Hematopoietic multipotent progenitor cell treated with erythropoietin and hydrocortisone succinate and interleukin-3 and kit ligand, for 15 days (in vitro differentiated cells): ENCODE data around the gene GALNTL6.

Experiments
- DNase-seq: peaks from one replicate; pipeline ENCODE4 v3.0.0-alpha.2; 2015; ENCODE audit warnings: low spot score

GALNTL6 gene

DNA sequence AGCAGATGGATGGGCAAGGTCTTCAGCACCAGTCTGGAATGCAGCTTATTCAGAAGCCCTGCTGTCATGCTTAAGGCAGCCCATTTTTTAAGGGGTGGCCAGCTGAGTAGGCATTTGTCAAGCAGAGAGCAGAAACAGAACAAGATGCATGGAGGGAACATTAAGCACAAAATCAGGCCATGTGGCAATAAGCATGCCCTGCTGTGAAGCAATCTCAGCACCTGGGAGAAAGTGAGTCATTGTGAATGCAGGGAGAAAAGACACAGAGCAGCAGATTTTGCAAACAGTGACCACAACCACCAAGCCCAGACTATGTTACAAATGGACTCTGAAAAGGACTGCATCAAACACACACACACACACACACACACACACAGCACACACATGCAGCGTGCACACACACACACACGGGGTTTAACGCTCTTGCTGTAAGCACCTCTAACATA lies 1261.3 kb downstream of the GALNTL6 start:
- DNase-seq: no peak

DNA sequence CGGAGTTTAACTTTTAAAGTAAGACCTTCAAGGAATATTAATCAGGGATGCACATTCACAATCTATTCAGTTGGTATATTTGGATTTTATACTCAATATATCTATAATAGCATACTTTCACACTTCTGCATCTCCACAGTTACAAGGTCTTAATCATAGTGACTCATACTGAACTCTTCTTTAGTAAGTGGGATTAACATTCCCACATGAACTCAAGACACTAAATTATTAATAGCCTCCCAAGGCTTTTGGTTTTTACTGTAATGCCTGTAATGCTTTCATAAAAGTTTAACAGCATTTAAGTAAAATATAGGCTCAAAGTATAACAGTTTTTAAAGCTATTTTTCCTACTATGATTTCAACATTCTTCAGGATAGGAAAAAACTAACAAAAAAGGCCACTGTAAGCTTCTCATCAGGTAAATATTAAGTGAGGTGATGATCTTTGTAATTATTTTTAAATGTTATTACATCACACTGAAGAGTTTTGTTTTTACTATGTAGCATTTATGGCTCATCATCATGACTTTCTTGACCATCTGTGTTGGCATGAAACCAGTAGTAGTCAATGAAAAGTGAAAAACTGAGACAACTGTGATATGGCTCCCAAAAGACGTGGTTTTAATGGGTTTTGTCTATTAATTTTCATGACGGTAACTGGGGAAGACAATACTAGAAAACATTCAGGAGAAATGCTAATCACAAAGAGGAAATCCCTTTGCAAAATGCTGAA lies 1263.9 kb downstream of the GALNTL6 start:
- no peak for DNase-seq

DNA sequence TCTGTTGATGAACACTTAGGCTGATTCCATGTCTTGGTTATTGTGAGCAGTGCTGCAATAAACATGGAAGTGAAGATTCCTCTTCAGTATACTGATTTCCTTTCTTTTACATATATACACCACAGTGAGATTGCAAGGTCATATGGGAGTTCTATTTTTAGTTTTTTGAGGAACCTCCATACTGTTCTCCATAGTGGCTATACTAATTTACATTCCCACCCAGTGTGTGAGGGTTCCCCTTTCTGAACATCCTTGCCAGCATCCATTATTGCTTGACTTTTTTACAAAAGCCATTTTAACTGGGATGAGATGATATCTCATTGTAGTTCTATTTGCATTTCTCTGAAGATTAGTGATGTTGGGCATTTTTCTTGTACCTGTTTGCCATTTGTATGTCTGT lies 1274.9 kb downstream of the GALNTL6 start:
- no peak for DNase-seq
